GM12891 (cell line): ENCODE measurements around the gene PEDS1.
A peak's percentile ranks its signal among the peaks of the same experiment; 100 is the strongest.

Experiments used
- DNase-seq: peaks from one replicate; pipeline ENCODE4 v3.0.0; 2011; ENCODE audit warnings: low spot score; ENCODE audit not compliant: insufficient read length
- FAIRE-seq: peaks from 2 replicates; lab custom pipeline; 2011; peaks lifted over from hg19 to GRCh38; lab: Jason Lieb, UNC
- PAX5 ChIP-seq: IDR thresholded peaks from 2 replicates; pipeline ENCODE4 v1.6.1; 2011; ENCODE audit warnings: low read length, moderate library complexity, mild to moderate bottlenecking; ENCODE audit not compliant: insufficient read depth, severe bottlenecking
- POLR2A ChIP-seq: IDR thresholded peaks from 2 replicates; pipeline ENCODE4 v1.6.1; 2011; ENCODE audit warnings: low read depth, low read length, control low read depth
- POLR2AphosphoS5 ChIP-seq: IDR thresholded peaks from 2 replicates; pipeline ENCODE4 v1.6.1; 2011; ENCODE audit warnings: low read depth, low read length, control low read depth
- POU2F2 ChIP-seq: IDR thresholded peaks from 2 replicates; pipeline ENCODE4 v1.6.1; 2011; ENCODE audit warnings: low read depth, mild to moderate bottlenecking, control low read depth, low read length, moderate library complexity
- SPI1 ChIP-seq: IDR thresholded peaks from 2 replicates; pipeline ENCODE4 v1.6.1; 2011; ENCODE audit warnings: low read depth, low read length, control low read depth
- TAF1 ChIP-seq: IDR thresholded peaks from 2 replicates; pipeline ENCODE4 v1.6.1; 2011; ENCODE audit warnings: low read depth, low read length, control low read depth

Gene PEDS1

DNA sequence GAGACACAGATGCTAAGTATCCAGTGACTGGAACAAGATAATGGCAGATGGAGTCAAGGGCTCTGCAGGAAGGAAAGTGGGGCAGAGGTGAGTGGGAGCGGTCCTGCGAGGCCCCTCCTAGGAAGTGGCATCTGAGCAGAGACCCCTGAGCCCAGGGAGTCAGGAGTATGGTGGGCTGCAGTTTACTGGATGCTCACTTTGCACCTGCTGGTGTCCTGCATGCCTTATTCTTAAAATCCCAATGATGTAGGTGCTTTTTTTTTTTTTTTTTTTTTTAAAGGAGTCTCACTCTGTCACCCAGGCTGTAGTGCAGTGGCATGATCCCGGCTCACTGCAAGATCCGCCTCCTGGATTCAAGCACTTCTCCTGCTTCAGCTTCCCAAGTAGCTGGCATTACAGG is 42.7 kb upstream of the PEDS1 start:
- no peak for FAIRE-seq
- DNase-seq, result no peak
- TF ChIP-seq TAF1, result no peak
- TF ChIP-seq POLR2AphosphoS5, result no peak
- TF ChIP-seq SPI1, result no peak
- no peak for TF ChIP-seq POU2F2
- TF ChIP-seq POLR2A, result no peak
- TF ChIP-seq PAX5, result no peak

- FAIRE-seq (no peak), DNase-seq (no peak)
- TF ChIP-seq SPI1, result peak; percentile 24; the same call in 1 of the 2 replicates
- TF ChIP-seq POLR2A, result no peak
These were observed 42.1 kb upstream of the PEDS1 start for GRCh38 chr20:50195524-50196120.

DNA sequence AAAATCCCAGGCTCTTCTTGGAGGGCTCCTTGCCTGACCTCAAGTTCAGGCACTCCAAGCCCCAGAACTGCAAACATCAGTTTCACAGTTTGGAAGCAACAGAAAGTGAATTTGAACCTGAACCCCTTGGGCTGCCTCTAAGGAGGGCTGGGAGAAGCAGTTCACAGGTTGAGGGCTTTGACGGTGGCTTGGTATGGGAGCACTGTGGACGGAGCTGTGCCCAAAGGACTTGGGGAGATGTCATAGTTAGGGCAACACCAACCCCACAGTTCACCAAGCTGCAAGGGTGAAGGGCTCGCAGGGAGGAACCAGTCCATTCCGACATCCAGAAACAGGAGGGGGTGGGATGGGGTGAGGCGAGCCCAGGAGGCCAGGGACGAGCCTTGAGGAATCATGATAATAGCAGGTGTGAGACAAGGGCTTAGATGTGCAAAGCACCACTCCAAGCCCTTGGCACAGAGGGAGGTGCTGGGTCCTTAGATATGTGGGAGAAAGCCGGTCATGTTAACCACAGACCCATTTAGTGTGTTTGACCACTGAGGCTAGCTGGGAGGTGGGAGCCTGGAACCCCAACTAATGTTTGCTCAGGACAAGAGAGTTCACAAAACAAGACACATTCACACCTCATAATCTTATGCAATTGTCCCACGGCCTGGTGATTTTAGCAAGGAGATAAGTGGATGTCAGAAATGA is 41.5 kb upstream of the PEDS1 start:
- DNase-seq, result no peak
- no peak for FAIRE-seq
- TF ChIP-seq PAX5 (no peak), POLR2AphosphoS5 (no peak), SPI1 (no peak), POU2F2 (no peak), TAF1 (no peak), POLR2A (no peak)

- no peak for FAIRE-seq
- TF ChIP-seq TAF1, result no peak
- no peak for TF ChIP-seq PAX5
- no peak for TF ChIP-seq POLR2A
- TF ChIP-seq POLR2AphosphoS5, result no peak
- no peak for TF ChIP-seq POU2F2
- TF ChIP-seq SPI1, result no peak
- DNase-seq, result no peak
These were observed 40.9 kb upstream of the PEDS1 start for GRCh38 chr20:50194422-50194830.

DNA sequence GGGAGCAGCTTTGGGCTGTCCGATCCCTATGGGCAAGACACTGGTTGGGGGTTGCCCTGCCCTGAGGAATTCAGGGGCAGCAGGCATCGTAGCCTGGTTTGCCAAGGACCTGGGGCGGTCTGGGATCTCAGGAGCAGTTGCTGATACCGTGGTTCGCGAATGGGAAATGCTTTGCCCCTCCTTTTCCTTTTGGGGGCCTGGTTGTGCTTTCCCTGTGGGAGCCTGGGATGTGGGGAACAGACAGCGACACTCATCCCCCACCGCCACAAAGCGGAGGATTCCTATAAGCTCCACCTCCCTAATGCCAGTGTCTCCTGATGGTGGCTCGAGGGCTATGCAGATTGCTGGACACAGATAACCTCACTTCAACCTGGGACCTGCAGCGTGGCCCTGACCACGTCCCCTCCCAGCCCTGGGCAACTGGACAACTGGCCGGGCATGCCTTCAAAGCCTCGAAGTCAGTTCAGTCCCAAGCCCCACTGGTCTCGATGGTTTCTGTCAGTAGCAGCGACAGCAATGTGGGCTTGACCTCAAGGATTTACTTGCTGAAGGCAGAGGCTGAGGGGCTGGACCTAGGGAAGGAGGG is 40.4 kb upstream of the PEDS1 start:
- DNase-seq (no peak), FAIRE-seq (no peak)
- TF ChIP-seq POLR2A (no peak), TAF1 (no peak), SPI1 (no peak), POU2F2 (no peak), POLR2AphosphoS5 (no peak), PAX5 (no peak)

DNA sequence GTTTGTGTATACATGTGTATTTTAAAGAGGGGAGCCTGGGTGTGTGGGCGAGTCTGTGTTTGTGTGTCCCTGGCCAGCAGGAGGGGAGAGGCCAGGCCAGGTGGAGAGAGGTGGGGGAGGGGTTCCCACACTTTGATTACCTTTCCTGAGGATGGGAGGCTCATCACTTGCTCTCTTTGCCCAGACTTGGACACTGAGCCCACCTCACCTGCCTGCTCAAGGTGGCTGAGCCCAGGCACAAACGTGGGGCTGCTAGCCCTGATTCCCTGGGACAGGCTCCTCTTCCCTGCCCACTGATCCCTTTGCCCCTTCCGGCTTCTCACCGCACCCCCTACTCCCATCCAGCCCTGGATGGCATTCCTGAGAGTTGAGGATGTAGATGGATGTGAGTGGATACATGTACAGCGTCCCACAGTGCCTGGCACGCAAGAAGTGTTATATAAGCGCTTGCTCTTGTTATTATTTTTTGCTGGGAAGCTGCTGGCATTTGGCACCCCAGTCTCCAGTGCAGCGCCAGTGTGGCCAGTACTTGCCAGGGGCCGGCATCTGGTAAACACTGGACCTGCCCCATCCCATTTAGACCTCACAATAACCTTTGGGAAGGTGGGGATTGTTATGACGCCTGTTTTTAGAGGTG is 39.8 kb upstream of the PEDS1 start:
- DNase-seq (no peak), FAIRE-seq (no peak)
- TF ChIP-seq POU2F2 (no peak), SPI1 (no peak), POLR2A (no peak), TAF1 (no peak), POLR2AphosphoS5 (no peak), PAX5 (no peak)

DNA sequence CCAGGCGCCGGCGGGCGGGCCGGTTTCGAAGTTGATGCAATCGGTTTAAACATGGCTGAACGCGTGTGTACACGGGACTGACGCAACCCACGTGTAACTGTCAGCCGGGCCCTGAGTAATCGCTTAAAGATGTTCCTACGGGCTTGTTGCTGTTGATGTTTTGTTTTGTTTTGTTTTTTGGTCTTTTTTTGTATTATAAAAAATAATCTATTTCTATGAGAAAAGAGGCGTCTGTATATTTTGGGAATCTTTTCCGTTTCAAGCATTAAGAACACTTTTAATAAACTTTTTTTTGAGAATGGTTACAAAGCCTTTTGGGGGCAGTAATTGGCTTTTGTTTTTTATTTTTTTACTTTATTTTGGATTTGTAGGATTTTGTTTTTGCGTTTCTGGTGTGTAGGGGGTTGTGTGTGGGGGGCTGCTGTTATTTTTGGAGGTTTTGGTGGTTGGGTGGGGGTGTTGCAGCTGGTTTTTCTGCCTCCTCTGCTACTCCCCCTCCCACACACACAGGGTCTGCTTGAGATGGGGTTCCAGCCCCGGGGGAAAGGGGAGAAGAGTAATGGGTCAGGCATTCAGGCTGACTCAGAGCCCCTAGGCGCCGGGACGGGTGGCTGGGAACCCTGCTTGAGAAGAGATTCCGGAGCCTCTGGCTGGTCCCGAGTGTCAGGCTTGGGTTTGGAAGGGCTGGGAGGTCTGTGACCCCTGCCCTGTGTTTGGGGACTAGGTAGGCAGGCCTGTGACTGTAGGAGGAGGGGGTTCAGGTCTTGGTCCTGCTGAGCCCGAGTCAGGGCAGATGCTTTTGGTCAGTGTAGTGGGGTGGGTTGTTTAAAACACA is 39.1 kb upstream of the PEDS1 start:
- no peak for FAIRE-seq
- TF ChIP-seq TAF1 (no peak), POLR2A (no peak)
- peak; percentile 76 for DNase-seq

DNA sequence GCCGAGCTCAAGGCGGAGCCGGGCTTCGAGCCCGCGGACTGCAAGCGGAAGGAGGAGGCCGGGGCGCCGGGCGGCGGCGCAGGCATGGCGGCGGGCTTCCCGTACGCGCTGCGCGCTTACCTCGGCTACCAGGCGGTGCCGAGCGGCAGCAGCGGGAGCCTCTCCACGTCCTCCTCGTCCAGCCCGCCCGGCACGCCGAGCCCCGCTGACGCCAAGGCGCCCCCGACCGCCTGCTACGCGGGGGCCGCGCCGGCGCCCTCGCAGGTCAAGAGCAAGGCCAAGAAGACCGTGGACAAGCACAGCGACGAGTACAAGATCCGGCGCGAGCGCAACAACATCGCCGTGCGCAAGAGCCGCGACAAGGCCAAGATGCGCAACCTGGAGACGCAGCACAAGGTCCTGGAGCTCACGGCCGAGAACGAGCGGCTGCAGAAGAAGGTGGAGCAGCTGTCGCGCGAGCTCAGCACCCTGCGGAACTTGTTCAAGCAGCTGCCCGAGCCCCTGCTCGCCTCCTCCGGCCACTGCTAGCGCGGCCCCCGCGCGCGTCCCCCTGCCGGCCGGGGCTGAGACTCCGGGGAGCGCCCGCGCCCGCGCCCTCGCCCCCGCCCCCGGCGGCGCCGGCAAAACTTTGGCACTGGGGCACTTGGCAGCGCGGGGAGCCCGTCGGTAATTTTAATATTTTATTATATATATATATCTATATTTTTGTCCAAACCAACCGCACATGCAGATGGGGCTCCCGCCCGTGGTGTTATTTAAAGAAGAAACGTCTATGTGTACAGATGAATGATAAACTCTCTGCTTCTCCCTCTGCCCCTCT is 38.2 kb upstream of the PEDS1 start:
- DNase-seq, result peak; percentile 63
- no peak for TF ChIP-seq TAF1
- 0 out of 2 replicates have a peak, but pooled peaks have one; percentile 31 for TF ChIP-seq POLR2A
- TF ChIP-seq SPI1, result no peak
- peak; percentile 31 for FAIRE-seq
